HCT116 (cell line): ENCODE results near the gene EYA4. TPM values are rescaled to one million over a fixed set of nuclear protein-coding genes. Genes with fewer than 3 reads are reported as not detected.

Experiments
- ATAC-seq: fragments of 200-7000 bp; cut with Tn5 transposase; 2 replicates; pipeline ENCODE4 v1.9.1; 2020; ENCODE audit warnings: mild to moderate bottlenecking, moderate library complexity
- BruUV-seq: library from RNA; stranded (reverse); fragments of 400-500 nt; replicated peaks from 2 replicates; lab custom pipeline; 2021; lab: Mats Ljungman, UMichigan
- CTCF ChIA-PET: fragments of 300-600 bp; sonication (Branson Sonifier 250); formaldehyde crosslinking; loops from one replicate; lab custom pipeline; 2021; ENCODE audit warnings: antibody characterized with exemption; lab: Charles Lee
- POLR2A ChIA-PET: fragments of 300-600, 350-600 bp; sonication (Branson Sonifier 250); formaldehyde crosslinking; loops from one replicate; lab custom pipeline; 2021; ENCODE audit warnings: antibody characterized with exemption; lab: Charles Lee
- RAD21 ChIA-PET, 2 experiments: fragments of 300-600 bp; sonication (Branson Sonifier 250); formaldehyde crosslinking; loops; one replicate each; lab custom pipeline; 2023; ENCODE audit warnings: low total read pairs in 2 of 2; ENCODE audit not compliant: uncharacterized antibody in 2 of 2, unreplicated experiment in 2 of 2, low non-redundant PET in 1 of 2; lab: Charles Lee
- DNase-seq: peaks from one replicate; pipeline ENCODE4 v3.0.0-alpha.2; 2010; ENCODE audit warnings: low read depth, low spot score
- H2AFZ ChIP-seq: fragments of 200-600 bp; shearing (Covaris generic), sonication (generic); 2 replicates; pipeline ENCODE4 v1.6.1; 2017; ENCODE audit warnings: low read depth, mixed run types, mixed read lengths, antibody characterized with exemption, low read length; ENCODE audit not compliant: poor library complexity, severe bottlenecking
- H3K27ac ChIP-seq: 2 replicates; pipeline ENCODE4 v1.5.1; 2012; ENCODE audit warnings: low read depth, low read length
- H3K27me3 ChIP-seq: fragments of 200-600 bp; sonication (generic); 2 replicates; pipeline ENCODE4 v1.6.1; 2016; ENCODE audit warnings: mixed run types, low read length, mixed read lengths; ENCODE audit not compliant: insufficient read depth
- H3K36me3 ChIP-seq, 2 experiments: fragments of 200-500 bp in 1 of 2; fragments of 200-600 bp in 1 of 2; sonication (Bioruptor generic) in 1 of 2; sonication (generic) in 1 of 2; 2 replicates each; pipeline versions ENCODE4 v1.5.1 to v1.6.1; 2014 to 2016; ENCODE audit warnings: low read length in 2 of 2, inconsistent platforms in 1 of 2, mixed read lengths in 1 of 2, mixed run types in 1 of 2; ENCODE audit not compliant: insufficient read depth in 2 of 2, control insufficient read depth in 1 of 2
- H3K4me1 ChIP-seq, 2 experiments: fragments of 200-600 bp in 1 of 2; sonication (generic) in 1 of 2; 2 replicates each; pipeline versions ENCODE4 v1.5.1 to v1.6.1; 2012 to 2017; ENCODE audit warnings: low read length in 2 of 2, inconsistent platforms in 1 of 2, mild to moderate bottlenecking in 1 of 2, mixed read lengths in 1 of 2, mixed run types in 1 of 2, moderate library complexity in 1 of 2; ENCODE audit not compliant: insufficient read depth in 2 of 2, control insufficient read depth in 1 of 2
- H3K4me2 ChIP-seq: fragments of 200-600 bp; sonication (generic); 2 replicates; pipeline ENCODE4 v1.6.1; 2017; ENCODE audit warnings: mixed run types, low read length, mixed read lengths
- H3K4me3 ChIP-seq, 2 experiments: fragments of 200-600 bp in 1 of 2; sonication (generic) in 1 of 2; replicated peaks in 1 of 2; 2 replicates each; pipeline ENCODE4 v1.5.1; 2011 to 2016; ENCODE audit warnings: low read length in 2 of 2, control low read depth in 1 of 2, low read depth in 1 of 2, mild to moderate bottlenecking in 1 of 2, mixed read lengths in 1 of 2, mixed run types in 1 of 2
- H3K79me2 ChIP-seq: fragments of 200-600 bp; sonication (generic); 2 replicates; pipeline ENCODE4 v1.6.1; 2017; ENCODE audit warnings: mild to moderate bottlenecking, mixed run types, low read length, moderate library complexity, mixed read lengths; ENCODE audit not compliant: insufficient read depth
- H3K9ac ChIP-seq: fragments of 200-600 bp; sonication (generic); 2 replicates; pipeline ENCODE4 v1.6.1; 2016; ENCODE audit warnings: low read length, mixed read lengths
- H3K9me2 ChIP-seq: fragments of 200-600 bp; sonication (generic), shearing (Covaris generic); 2 replicates; pipeline ENCODE4 v1.6.1; 2017; ENCODE audit warnings: mixed run types, mild to moderate bottlenecking, moderate library complexity; ENCODE audit not compliant: insufficient read depth
- H3K9me3 ChIP-seq, 2 experiments: fragments of 200-500 bp in 1 of 2; fragments of 200-600 bp in 1 of 2; sonication (Bioruptor generic) in 1 of 2; sonication (generic) in 1 of 2; 2 replicates each; pipeline ENCODE4 v1.6.1; 2014 to 2017; ENCODE audit warnings: low read length in 2 of 2, mixed read lengths in 2 of 2, inconsistent platforms in 1 of 2, low read depth in 1 of 2, mild to moderate bottlenecking in 1 of 2, mixed run types in 1 of 2, moderate library complexity in 1 of 2; ENCODE audit not compliant: control insufficient read depth in 1 of 2, insufficient read depth in 1 of 2
- H4K20me1 ChIP-seq: fragments of 200-600 bp; sonication (generic), shearing (Covaris generic); 2 replicates; pipeline ENCODE4 v1.6.1; 2017; ENCODE audit warnings: mixed run types, mild to moderate bottlenecking, moderate library complexity; ENCODE audit not compliant: insufficient read depth
- CEBPB ChIP-seq: IDR thresholded peaks from 2 replicates; pipeline ENCODE4 v1.6.1; 2012; ENCODE audit warnings: low read depth
- CTCF ChIP-seq, 3 experiments: fragments of 200-600 bp in 1 of 3; sonication (generic) in 1 of 3; IDR thresholded peaks in 2 of 3; conservative IDR thresholded peaks in 1 of 3; 2 replicates each; pipeline ENCODE4 v1.5.1; 2012 to 2017; ENCODE audit warnings: low read depth in 2 of 3, low read length in 2 of 3, antibody characterized with exemption in 1 of 3, borderline replicate concordance in 1 of 3, control low read depth in 1 of 3, mild to moderate bottlenecking in 1 of 3, mixed read lengths in 1 of 3, mixed run types in 1 of 3, moderate library complexity in 1 of 3; ENCODE audit not compliant: insufficient read depth in 1 of 3
- ELF1 ChIP-seq: IDR thresholded peaks from 2 replicates; pipeline ENCODE4 v1.6.1; 2012; ENCODE audit warnings: low read depth, borderline replicate concordance
- EZH2 ChIP-seq: fragments of 200-600 bp; sonication (generic); IDR thresholded peaks from 2 replicates; pipeline ENCODE4 v1.6.1; 2017; ENCODE audit warnings: antibody characterized with exemption, mixed run types
- EZH2phosphoT487 ChIP-seq: fragments of 200-600 bp; IDR thresholded peaks from 2 replicates; pipeline ENCODE4 v1.6.1; 2018; ENCODE audit warnings: antibody characterized with exemption, borderline replicate concordance
- FOSL1 ChIP-seq: IDR thresholded peaks from 2 replicates; pipeline ENCODE4 v1.6.1; 2012; ENCODE audit warnings: low read depth
- MAX ChIP-seq: IDR thresholded peaks from 2 replicates; pipeline ENCODE4 v1.6.1; 2012
- POLR2A ChIP-seq: IDR thresholded peaks from 2 replicates; pipeline ENCODE4 v1.7.0; 2011; ENCODE audit warnings: borderline replicate concordance; ENCODE audit not compliant: insufficient read depth, insufficient read length; ENCODE audit errors: extremely low read depth
- POLR2AphosphoS5 ChIP-seq: IDR thresholded peaks from 2 replicates; pipeline ENCODE4 v1.6.1; 2011; ENCODE audit warnings: mild to moderate bottlenecking, low read depth, low read length, moderate library complexity
- REST ChIP-seq: IDR thresholded peaks from 2 replicates; pipeline ENCODE4 v1.6.1; 2012; ENCODE audit warnings: low read depth
- SP1 ChIP-seq: IDR thresholded peaks from 2 replicates; pipeline ENCODE4 v1.6.1; 2012; ENCODE audit warnings: low read depth
- SRF ChIP-seq: IDR thresholded peaks from 2 replicates; pipeline ENCODE4 v1.6.1; 2012; ENCODE audit warnings: low read depth
- ZBTB33 ChIP-seq: IDR thresholded peaks from 2 replicates; pipeline ENCODE4 v1.6.1; 2011; ENCODE audit warnings: mild to moderate bottlenecking, low read length, moderate library complexity; ENCODE audit not compliant: insufficient replicate concordance; ENCODE audit errors: extremely low read depth
- ZNF274 ChIP-seq: fragments of 200-500 bp; sonication (Bioruptor generic); IDR thresholded peaks from 2 replicates; pipeline ENCODE4 v1.6.1; 2014; ENCODE audit warnings: mild to moderate bottlenecking, low read depth, low read length, inconsistent platforms
- intact Hi-C: fragments of 100-400 bp; cut with micrococcal nuclease; formaldehyde crosslinking; loops from 2 replicates; pipeline ENCODE4 v1.10.0; 2022
- total RNA-seq: library from RNA; stranded (reverse); gene quantifications from one replicate; pipeline ENCODE4 v1.2.1, GENCODE V29; 2021; ENCODE audit not compliant: unreplicated experiment

The EYA4 gene
- total RNA-seq, 1 experiment from 2014 or later = not detected

- H3K9ac ChIP-seq = no peak overlapping the region
- H3K4me2 ChIP-seq = no peak overlapping the region
- intact Hi-C loops = no loop called here
- no peaks in the 10 kb centered on the region for H3K9me3 ChIP-seq
- H3K9me2 ChIP-seq = no peaks in the 10 kb centered on the region
- H3K4me1 ChIP-seq = no peaks in the 10 kb centered on the region
- no peaks in the 10 kb centered on the region; the same call in 1 of the 2 replicates for H4K20me1 ChIP-seq
- TF ChIP-seq ELF1 = no peak
- TF ChIP-seq EZH2 = no peak
- TF ChIP-seq POLR2AphosphoS5 = no peak
- TF ChIP-seq CTCF (IDR thresholded peaks at IDR 0.05 in 2 of 3, conservative IDR thresholded peaks at IDR 0.05 in 1 of 3; ENCODE audit: borderline replicate concordance in 1 of 3, insufficient read depth in 1 of 3, low read depth in 2 of 3, low read length in 2 of 3) = no peak
- no peak for TF ChIP-seq ZNF274
- TF ChIP-seq SP1 = no peak
- TF ChIP-seq POLR2A = no peak
- TF ChIP-seq CEBPB = no peak
- no peak for TF ChIP-seq REST
- TF ChIP-seq EZH2phosphoT487 = no peak
- no peak for TF ChIP-seq MAX
- no peak for TF ChIP-seq SRF
- no peak for TF ChIP-seq FOSL1
- no peak for TF ChIP-seq ZBTB33
- no peak for ATAC-seq
- H3K4me3 ChIP-seq = no peak overlapping the region
- no peaks in the 10 kb centered on the region for H3K79me2 ChIP-seq
- H3K27me3 ChIP-seq = no peaks in the 10 kb centered on the region
- RAD21 ChIA-PET = no interaction called here
- no peaks in the 10 kb centered on the region for H3K36me3 ChIP-seq
- DNase-seq = no peak
- no peak overlapping the region for H2AFZ ChIP-seq
- POLR2A ChIA-PET = no interaction called here
- no TSS peak for BruUV-seq
- CTCF ChIA-PET = no interaction called here
- no peak overlapping the region for H3K27ac ChIP-seq
Measured at GRCh38 chr6:133447924-133448323, 206.8 kb downstream of the EYA4 start.
